HG03469 (cell line): ENCODE results near the gene FTCDNL1.

Source experiments
- ATAC-seq: cut with Tn5 transposase; IDR thresholded peaks from one replicate; pipeline ENCODE4 v1.9.1; 2021; ENCODE audit warnings: mild to moderate bottlenecking, moderate library complexity, moderate number of reproducible peaks; ENCODE audit not compliant: unreplicated experiment

Gene FTCDNL1

DNA sequence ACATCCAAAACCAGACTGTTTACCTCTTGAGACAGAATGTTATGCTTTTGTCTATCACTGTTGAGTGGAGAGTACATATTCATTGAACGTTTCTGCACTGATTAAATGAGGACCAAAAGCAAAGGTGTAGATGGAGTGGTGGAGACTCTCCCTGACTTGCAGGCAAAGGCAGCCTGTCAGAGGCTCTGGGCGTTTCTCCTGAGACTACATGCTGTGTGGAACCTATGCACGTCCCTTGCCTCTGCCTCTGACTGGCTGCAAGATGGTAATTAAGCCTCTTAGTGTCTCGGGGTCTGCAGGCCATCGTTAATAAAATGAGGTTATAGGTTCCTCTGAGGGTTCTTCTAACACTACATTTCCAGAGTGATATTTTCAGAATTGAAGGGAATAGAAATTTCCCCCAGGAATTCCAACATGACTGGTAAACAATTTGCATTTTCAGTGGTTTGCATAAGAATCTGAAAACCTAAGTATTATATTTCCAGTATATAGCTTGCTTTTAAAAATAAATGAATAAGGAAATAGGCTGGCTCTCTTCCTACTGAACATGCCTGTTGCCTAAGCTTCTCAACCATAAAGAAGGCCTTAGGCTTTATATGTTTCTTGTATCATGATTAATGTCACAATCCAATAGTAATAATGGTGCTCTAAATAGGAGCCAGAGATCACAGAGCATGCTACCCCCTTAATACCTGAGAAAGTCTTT, 107.4 kb downstream of the FTCDNL1 start:
- ATAC-seq, result no peak

DNA sequence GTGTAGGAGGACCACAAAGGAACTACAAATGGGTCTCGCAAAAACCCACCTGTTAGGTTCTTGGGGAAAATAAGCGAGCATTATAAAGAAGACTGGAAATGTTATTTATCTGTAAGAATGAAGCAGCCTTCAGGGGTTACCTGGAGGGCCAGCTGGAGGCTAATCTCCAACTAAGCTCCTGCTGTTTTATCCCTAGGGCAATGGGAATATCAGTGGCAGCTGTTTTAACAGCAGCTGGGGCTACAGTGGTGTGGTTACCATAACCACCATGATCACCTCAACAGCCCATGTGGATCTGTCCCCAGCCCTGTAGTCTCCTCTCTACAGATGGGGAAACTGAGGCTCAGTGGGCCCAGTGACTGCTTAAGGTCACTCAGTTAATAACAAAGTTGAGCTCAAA, 108.1 kb downstream of the FTCDNL1 start:
- ATAC-seq, result no peak

DNA sequence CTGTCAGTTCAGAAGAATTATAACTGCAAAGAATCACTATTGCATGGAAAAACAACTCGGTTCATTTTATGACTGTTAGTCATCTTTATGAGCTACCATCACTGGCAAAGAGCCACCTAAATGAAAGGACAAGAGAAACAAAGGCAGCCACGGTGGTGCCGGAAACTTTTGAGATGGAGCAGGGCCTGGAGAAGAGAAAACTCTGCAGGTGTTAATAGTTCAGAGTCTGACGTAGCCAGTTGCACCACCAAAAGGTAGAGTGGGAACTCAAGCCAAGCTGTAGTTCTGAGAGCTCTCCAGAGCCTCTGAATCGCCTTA, 110.9 kb downstream of the FTCDNL1 start:
- no peak for ATAC-seq

DNA sequence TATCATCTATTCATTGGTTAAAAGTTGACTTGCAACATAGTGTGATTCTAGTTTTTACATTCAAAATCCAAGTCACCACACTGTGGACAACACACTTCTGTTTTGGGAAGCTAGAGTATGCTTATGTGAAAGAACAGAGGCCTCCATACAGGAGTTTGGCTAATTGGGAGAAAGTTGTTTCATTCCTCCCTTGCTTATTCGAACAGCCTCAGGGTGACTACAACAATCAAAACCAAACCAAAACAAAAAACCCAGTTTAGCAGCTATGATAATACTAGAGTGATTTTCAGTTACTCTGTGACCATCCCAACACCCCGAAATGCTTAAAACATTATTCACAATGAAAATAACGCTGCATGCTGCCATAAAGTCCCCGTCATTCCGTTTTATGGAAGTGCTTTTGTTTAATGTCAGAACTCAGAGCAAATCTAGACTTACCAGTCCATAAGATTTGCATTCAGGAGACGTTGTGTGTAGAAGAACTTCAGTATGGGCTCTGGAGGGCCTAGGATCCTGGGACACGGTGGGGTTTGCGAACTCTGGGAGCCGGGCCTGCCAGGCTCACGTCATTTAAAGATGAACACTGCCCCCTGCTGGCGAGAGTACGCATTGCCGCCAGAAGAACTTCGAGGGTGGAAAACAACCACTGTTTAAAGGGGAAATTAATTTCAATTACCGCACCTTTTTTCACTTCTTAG, 111.4 kb downstream of the FTCDNL1 start:
- ATAC-seq, result no peak

DNA sequence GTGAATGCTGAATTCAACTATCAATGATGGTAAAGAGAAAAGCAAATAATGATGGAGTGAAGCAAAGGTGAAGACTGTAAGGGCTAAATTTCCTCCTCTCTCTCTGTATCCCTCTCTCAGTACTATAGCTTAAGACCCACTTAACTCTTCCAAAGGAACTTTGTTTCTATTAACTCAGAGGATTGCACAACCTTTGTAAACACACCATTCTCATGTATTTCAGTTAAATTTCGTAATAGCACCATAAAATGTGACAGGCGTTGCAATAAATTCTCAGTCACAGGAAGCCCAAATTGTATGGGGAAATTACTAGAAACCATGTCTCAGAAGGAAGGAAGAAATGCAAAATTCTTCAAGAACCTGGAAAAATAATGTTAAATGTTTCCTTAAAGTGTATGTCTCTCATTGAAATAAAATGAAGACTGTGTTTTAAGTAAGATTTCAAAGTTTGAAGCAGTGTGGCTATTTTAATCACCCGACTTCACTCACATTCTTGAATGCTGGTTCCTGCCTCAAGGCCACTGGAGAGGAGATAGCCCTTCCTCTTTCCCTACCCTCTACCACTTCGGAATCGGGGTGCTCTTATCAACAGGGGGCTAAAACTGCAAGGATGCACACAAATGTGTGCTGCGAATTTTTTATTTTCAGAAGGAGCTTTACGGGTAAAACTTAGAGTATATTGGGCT, 112.1 kb downstream of the FTCDNL1 start:
- no peak for ATAC-seq

DNA sequence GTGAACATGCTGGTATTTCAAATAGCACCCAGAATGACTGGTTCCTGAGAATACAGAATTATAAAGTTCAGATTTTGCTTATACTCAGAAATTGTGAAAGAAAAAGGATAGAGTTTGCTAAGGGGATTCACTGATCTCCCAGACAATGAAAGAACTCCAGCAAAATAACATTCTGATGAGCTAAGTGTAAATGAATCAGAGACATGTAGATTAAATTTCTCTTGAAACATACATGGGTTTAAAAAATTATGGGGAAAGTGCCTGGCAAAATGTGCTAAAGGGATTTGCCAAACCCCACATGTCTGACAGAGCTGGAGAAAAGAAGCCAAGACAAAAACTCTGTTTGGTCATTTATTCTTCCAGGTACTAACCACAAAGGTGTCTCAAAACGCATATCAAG, 116.3 kb downstream of the FTCDNL1 start:
- no peak for ATAC-seq

DNA sequence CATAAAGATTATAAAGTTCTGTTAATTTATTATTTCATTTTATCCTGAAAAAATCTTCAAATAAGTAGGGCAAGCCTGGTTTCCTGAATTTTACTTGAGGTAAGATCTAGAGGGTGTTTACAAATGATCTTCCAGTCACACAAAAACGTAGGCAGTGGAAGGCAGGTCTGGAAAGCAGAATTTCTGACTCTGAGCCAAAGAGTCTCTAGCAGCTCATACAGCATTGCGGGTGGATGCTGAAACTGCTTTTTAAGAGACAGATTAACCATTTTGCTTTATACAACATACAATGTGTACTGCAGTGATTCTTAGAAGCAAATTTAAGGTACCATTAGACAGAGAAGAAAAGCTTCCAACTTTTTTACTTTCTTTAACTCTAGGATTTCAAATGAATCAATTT, 117.0 kb downstream of the FTCDNL1 start:
- no peak for ATAC-seq

DNA sequence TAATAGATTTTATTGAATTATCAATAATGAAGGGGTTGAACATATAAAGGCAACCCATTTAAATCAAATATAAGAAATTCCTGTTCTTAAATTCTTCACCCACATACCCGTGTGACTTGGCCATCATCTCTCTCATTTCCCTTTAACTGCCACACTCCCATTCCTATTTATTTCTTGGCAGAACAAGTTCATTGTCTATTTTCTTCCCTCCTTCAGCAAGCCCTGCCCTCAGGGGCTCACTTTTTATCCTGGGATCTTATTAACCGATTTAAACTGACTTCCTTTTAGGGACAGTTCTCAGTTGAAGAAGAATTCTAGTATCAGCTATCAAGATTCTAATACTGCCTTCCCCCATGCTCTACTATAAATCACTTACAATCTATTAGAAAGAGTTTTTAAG, 123.2 kb downstream of the FTCDNL1 start:
- ATAC-seq, result no peak

DNA sequence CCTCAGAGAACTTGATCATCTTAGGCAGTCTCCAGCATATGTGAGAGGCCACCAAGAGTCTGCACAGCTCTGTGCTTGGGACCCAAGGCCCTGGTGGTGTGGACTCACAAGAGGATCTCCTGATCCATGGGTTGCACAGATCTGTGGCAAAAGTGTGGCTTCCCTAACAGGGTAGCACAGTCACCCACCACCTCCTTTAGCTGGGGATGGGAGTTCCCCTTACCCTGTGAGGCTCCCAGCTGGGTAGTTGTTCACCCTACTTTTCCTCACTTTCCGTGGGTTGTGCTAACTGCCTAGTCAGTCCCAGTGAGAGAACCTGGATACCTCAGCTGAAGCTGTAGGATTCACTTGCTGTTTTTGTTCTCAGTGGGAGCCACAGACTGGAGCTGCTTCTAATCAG, 123.7 kb downstream of the FTCDNL1 start:
- ATAC-seq, result no peak

DNA sequence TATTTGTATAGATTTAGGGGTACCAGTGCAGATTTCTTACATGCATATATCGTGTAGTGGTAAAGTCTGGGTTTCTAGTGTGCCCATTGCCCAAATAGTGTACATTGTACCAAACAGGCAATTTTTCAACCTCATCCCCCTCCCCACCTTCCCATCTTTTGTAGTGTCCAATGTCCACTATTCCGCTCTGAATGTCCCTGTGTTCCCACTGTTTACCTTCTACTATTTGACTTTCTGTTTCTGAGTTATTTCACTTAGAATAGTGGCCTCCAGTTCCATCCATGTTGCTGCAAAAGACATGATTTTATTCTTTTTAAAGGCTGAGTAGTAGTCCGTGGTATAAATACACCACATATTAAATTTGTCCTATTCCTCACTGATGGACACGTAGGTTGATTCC, 132.9 kb downstream of the FTCDNL1 start:
- ATAC-seq, result no peak

DNA sequence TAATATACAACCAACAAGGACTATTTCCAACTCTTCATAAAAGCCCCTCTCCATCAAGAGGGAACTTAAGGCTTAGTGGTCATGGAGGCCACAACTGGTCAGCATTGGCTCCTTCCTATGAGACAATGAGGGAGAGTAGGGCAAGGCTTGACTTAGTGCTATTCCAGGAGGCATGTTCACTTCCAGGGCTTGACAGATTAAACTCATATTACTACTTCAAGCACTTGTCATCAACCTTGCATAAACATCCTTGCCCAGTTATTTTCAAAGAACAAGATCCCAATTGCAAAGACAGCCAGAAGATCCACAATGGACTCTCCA, 133.4 kb downstream of the FTCDNL1 start:
- no peak for ATAC-seq

DNA sequence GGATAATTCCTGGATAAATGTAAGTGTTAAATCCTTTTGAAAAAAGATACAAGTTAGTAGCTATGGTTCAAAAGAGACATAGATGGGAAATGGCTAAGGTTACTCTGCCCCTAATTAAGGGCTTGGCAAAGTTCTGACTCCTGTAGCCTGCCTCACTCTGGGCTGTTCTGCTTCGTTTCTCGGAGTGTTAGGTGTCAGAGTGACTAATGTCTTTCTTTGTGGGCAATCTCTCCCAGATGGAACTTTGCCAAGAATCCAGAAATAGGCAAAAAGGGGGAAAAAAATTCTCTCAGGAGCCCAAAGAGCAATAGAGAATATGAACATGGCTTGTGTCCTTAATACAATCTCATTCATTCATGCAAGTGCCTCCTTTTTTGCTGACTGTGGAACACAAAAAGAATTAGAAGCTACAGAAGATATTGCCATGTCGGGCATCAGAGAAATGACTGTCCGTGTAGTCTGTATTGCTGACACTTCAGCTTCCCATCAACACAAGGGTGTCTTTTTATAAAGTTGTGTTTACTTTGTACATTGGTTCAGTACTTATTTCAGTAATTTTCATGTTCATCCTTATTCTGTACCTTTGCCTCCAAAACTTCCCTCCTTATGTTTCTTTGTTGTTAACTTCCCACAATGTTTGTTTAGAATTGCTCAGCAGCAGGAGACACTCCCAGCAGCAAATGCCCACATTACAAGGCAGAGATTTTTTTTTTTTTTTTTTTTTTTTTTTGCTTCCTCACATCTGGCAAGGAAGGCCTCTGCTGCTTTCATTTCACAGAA, 134.0 kb downstream of the FTCDNL1 start:
- no peak for ATAC-seq

DNA sequence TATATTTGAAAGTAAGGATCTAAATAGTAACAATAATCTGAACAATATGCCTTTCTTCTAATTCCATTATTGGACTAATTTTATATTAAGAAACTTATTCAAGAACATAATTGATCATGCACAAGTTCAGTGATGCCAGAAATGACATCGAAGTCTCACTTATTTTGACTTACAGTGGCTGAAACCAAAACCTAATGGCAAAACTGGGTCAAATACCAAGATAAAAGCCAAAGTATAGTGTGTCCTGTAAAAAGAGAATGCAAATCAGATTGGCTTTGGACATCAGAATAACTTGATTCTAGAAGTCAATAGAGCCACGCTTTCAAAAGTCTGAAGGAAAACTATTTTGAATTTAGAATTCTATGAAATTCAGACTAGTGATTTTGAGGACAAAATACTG, 137.2 kb downstream of the FTCDNL1 start:
- no peak for ATAC-seq

DNA sequence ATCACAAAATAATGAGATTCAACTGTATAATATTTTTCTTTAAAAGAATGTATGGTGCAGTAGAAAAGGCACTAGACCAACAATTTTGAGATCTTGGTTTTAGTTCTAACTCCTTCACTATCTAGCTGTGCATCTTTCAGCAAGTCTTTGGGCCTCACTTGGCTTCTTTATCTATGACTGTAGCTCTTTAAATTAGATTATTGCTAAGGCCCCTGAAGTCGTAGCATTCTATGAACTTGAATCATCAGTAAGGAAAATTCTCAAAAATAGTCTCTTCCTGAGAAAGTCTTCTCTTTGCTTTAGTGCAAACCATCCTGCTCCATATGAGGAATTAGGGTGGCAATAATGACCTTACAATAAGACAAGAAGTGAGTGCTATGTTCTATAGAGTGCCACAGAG, 140.4 kb downstream of the FTCDNL1 start:
- no peak for ATAC-seq
